ENCODE measurements around the gene TRIP13.

The TRIP13 gene

GRCh38 chr5:889075-889710 is 3.5 kb upstream of the TRIP13 start:
- Histone ChIP-seq H3F3A (ENCODE audit: control insufficient read depth, insufficient read depth) (no peaks in the 10 kb centered on the region), H3K4me2 (ENCODE audit: low read length) (no peak overlapping the region), H3K79me2 (ENCODE audit: control insufficient read depth, low read length) (peaks cover 100% of the 10 kb centered on the region), H3K4me1 (ENCODE audit: control insufficient read depth, low read length) (peaks cover 20% of the 10 kb centered on the region), H3K4me3 (ENCODE audit: low read length) (no peak overlapping the region), H3K9me3 (ENCODE audit: control insufficient read depth, insufficient read depth, low read length) (no peaks in the 10 kb centered on the region), H3K27me3 (ENCODE audit: control insufficient read depth, low read length) (no peaks in the 10 kb centered on the region), H4K20me1 (ENCODE audit: control insufficient read depth, insufficient read depth, low read depth, low read length) (no peaks in the 10 kb centered on the region), H3K36me3 (ENCODE audit: control insufficient read depth, low read length) (peaks cover 88% of the 10 kb centered on the region), H3K27ac (ENCODE audit: low read depth, low read length) (no peak overlapping the region), H3K9me2 (replicated peaks; ENCODE audit: control insufficient read depth, low read length) (no peaks in the 10 kb centered on the region)
- no peak for TF ChIP-seq EZH2phosphoT487 (IDR thresholded peaks at IDR 0.05; ENCODE audit: borderline replicate concordance, low read length)
- TF ChIP-seq, protein P1, sequence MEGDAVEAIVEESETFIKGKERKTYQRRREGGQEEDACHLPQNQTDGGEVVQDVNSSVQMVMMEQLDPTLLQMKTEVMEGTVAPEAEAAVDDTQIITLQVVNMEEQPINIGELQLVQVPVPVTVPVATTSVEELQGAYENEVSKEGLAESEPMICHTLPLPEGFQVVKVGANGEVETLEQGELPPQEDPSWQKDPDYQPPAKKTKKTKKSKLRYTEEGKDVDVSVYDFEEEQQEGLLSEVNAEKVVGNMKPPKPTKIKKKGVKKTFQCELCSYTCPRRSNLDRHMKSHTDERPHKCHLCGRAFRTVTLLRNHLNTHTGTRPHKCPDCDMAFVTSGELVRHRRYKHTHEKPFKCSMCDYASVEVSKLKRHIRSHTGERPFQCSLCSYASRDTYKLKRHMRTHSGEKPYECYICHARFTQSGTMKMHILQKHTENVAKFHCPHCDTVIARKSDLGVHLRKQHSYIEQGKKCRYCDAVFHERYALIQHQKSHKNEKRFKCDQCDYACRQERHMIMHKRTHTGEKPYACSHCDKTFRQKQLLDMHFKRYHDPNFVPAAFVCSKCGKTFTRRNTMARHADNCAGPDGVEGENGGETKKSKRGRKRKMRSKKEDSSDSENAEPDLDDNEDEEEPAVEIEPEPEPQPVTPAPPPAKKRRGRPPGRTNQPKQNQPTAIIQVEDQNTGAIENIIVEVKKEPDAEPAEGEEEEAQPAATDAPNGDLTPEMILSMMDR (IDR thresholded peaks at IDR 0.05; ENCODE audit: low read depth, low read length, poor library complexity, severe bottlenecking), result no peak

DNA sequence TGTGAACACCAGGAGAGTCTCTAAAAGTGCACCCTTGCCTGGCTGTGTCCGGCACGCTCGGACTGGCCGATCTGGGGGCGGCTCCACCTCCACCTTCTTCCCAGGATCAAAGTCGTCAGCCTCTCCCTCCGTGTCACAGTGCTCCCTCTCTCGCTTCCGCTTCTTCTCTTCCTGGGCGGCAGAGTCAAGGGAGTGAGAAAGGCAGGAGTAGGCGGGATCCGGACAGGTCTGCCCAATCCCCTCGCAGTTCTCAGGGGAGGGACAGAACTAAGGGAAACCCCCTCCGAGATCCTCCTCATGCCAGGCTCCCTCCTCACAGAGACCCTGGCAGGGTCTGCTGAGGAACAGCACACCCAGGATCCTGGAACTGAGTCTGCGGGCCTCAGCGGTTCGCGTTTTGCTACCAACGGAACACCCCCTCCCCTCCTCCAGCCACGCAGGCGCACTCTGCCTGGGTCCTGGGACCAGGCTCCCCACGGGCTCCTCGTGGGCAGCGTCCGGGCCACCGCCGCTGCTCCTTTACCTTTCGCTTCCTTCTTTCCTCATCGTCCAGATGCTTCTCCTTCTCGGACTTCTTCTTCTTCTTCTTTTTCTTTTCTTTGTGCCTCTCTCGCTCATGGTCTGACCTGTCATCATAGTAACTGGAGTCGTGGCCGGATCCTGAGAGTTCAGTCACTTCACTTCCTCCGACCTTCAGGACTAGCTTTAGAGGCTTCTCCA is 1.4 kb upstream of the TRIP13 start:
- Histone ChIP-seq H3K27me3 (ENCODE audit: control insufficient read depth, low read length) (no peaks in the 10 kb centered on the region), H3K79me2 (ENCODE audit: control insufficient read depth, low read length) (peaks cover 100% of the 10 kb centered on the region), H3K4me1 (ENCODE audit: control insufficient read depth, low read length) (peaks cover 24% of the 10 kb centered on the region), H4K20me1 (ENCODE audit: control insufficient read depth, insufficient read depth, low read depth, low read length) (no peaks in the 10 kb centered on the region), H3K4me3 (ENCODE audit: low read length) (peak overlapping the region; percentile 95), H3K9me3 (ENCODE audit: control insufficient read depth, insufficient read depth, low read length) (no peaks in the 10 kb centered on the region), H3K9me2 (replicated peaks; ENCODE audit: control insufficient read depth, low read length) (no peaks in the 10 kb centered on the region), H3K36me3 (ENCODE audit: control insufficient read depth, low read length) (peaks cover 88% of the 10 kb centered on the region), H3K27ac (ENCODE audit: low read depth, low read length) (no peak overlapping the region), H3K4me2 (ENCODE audit: low read length) (peak overlapping the region; percentile 80), H3F3A (ENCODE audit: control insufficient read depth, insufficient read depth) (no peaks in the 10 kb centered on the region)
- TF ChIP-seq, protein P1 (IDR thresholded peaks at IDR 0.05; ENCODE audit: low read depth, low read length, poor library complexity, severe bottlenecking), result no peak
- TF ChIP-seq EZH2phosphoT487 (IDR thresholded peaks at IDR 0.05; ENCODE audit: borderline replicate concordance, low read length), result no peak

- H3K4me3 ChIP-seq (ENCODE audit: low read length), result peak overlapping the region; percentile 95
- peaks cover 88% of the 10 kb centered on the region for H3K36me3 ChIP-seq (ENCODE audit: control insufficient read depth, low read length)
- H4K20me1 ChIP-seq (ENCODE audit: control insufficient read depth, insufficient read depth, low read depth, low read length), result no peaks in the 10 kb centered on the region
- peak overlapping the region; percentile 80 for H3K4me2 ChIP-seq (ENCODE audit: low read length)
- no peak for TF ChIP-seq EZH2phosphoT487 (IDR thresholded peaks at IDR 0.05; ENCODE audit: borderline replicate concordance, low read length)
- TF ChIP-seq, protein P1 (IDR thresholded peaks at IDR 0.05; ENCODE audit: low read depth, low read length, poor library complexity, severe bottlenecking), result no peak
- H3K9me2 ChIP-seq (replicated peaks; ENCODE audit: control insufficient read depth, low read length), result no peaks in the 10 kb centered on the region
- H3K27me3 ChIP-seq (ENCODE audit: control insufficient read depth, low read length), result no peaks in the 10 kb centered on the region
- H3K79me2 ChIP-seq (ENCODE audit: control insufficient read depth, low read length), result peaks cover 100% of the 10 kb centered on the region
- H3K9me3 ChIP-seq (ENCODE audit: control insufficient read depth, insufficient read depth, low read length), result no peaks in the 10 kb centered on the region
- H3F3A ChIP-seq (ENCODE audit: control insufficient read depth, insufficient read depth), result no peaks in the 10 kb centered on the region
- peak overlapping the region; percentile 52 for H3K27ac ChIP-seq (ENCODE audit: low read depth, low read length)
- peaks cover 24% of the 10 kb centered on the region for H3K4me1 ChIP-seq (ENCODE audit: control insufficient read depth, low read length)
Measured at GRCh38 chr5:891837-892393, 769 bp upstream of the TRIP13 start.
